NB4 (cell line): ENCODE measurements around the gene LAMA3.

ENCODE experiments used
- CTCF ChIP-seq: IDR thresholded peaks from one replicate; pipeline ENCODE4 v1.5.1; 2012; ENCODE audit warnings: low read depth, low read length
- MYC ChIP-seq: IDR thresholded peaks from 2 replicates; pipeline ENCODE4 v1.6.1; 2011; ENCODE audit warnings: low read depth, low read length

- no peak for TF ChIP-seq CTCF
- no peak for TF ChIP-seq MYC
Observed at GRCh38 chr18:23738151-23738550, 48.9 kb downstream of the LAMA3 start.
